GM23248 (cell line): ENCODE measurements around the gene HHIPL2. TPM values are rescaled to one million over a fixed set of nuclear protein-coding genes. Genes with fewer than 3 reads are reported as not detected.

Source experiments
- DNase-seq: peaks from one replicate; pipeline ENCODE4 v3.0.0-alpha.2; 2015
- H2AFZ ChIP-seq: fragments of 200-600 bp; sonication (generic); 2 replicates; pipeline ENCODE4 v1.6.1; 2016; ENCODE audit warnings: antibody characterized with exemption
- H3F3A ChIP-seq: fragments of 200-600 bp; sonication (generic); 2 replicates; pipeline ENCODE4 v1.6.1; 2016; ENCODE audit warnings: mild to moderate bottlenecking, antibody characterized with exemption, mixed run types; ENCODE audit not compliant: insufficient read depth
- H3K27ac ChIP-seq: fragments of 200-600 bp; sonication (generic); 2 replicates; pipeline ENCODE4 v1.5.1; 2016; ENCODE audit warnings: mild to moderate bottlenecking
- H3K27me3 ChIP-seq: fragments of 200-600 bp; sonication (generic); replicated peaks from 2 replicates; pipeline ENCODE4 v1.6.1; 2016; ENCODE audit warnings: mild to moderate bottlenecking; ENCODE audit not compliant: insufficient read depth
- H3K36me3 ChIP-seq: fragments of 200-600 bp; sonication (generic); 2 replicates; pipeline ENCODE4 v1.6.1; 2016; ENCODE audit warnings: low read depth, mild to moderate bottlenecking
- H3K4me1 ChIP-seq: fragments of 200-600 bp; sonication (generic); 2 replicates; pipeline ENCODE4 v1.6.1; 2016; ENCODE audit warnings: mild to moderate bottlenecking; ENCODE audit not compliant: insufficient read depth
- H3K4me2 ChIP-seq: fragments of 200-600 bp; sonication (generic); one replicate; pipeline ENCODE4 v1.6.1; 2016; ENCODE audit warnings: mild to moderate bottlenecking; ENCODE audit not compliant: unreplicated experiment
- H3K4me3 ChIP-seq: fragments of 200-600 bp; sonication (generic); 2 replicates; pipeline ENCODE4 v1.5.1; 2016; ENCODE audit warnings: mild to moderate bottlenecking
- H3K79me2 ChIP-seq: fragments of 200-600 bp; sonication (generic); 2 replicates; pipeline ENCODE4 v1.6.1; 2016; ENCODE audit warnings: mild to moderate bottlenecking; ENCODE audit not compliant: insufficient read depth
- H3K9ac ChIP-seq: fragments of 200-600 bp; sonication (generic); 2 replicates; pipeline ENCODE4 v1.6.1; 2016; ENCODE audit warnings: mild to moderate bottlenecking
- H3K9me2 ChIP-seq: fragments of 200-600 bp; sonication (generic); 2 replicates; pipeline ENCODE4 v1.6.1; 2016; ENCODE audit warnings: mixed run types, mild to moderate bottlenecking, moderate library complexity; ENCODE audit not compliant: insufficient read depth
- H3K9me3 ChIP-seq: fragments of 200-600 bp; sonication (generic); one replicate; pipeline ENCODE4 v1.6.1; 2017; ENCODE audit warnings: low read depth
- H4K20me1 ChIP-seq: fragments of 200-600 bp; sonication (generic); 2 replicates; pipeline ENCODE4 v1.6.0; 2016; ENCODE audit not compliant: insufficient read depth
- EZH2 ChIP-seq: fragments of 200-600 bp; sonication (generic); IDR thresholded peaks from 2 replicates; pipeline ENCODE4 v1.6.1; 2018; ENCODE audit warnings: antibody characterized with exemption, mild to moderate bottlenecking; ENCODE audit not compliant: insufficient read depth, poor library complexity, severe bottlenecking
- EZH2phosphoT487 ChIP-seq: fragments of 200-600 bp; sonication (generic); IDR thresholded peaks from 2 replicates; pipeline ENCODE4 v1.6.1; 2018; ENCODE audit warnings: antibody characterized with exemption, moderate library complexity, mild to moderate bottlenecking, low read depth; ENCODE audit not compliant: insufficient read depth
- WGBS, 2 experiments: methylation state at CpG; one replicate each; pipeline ENCODE4 v1.1.6; 2015 to 2017; ENCODE audit warnings: low lambda C conversion rate in 2 of 2, low coverage in 1 of 2; ENCODE audit errors: missing lambda C conversion rate in 2 of 2; 5-methylcytosine and 5-hydroxymethylcytosine counted together
- in situ Hi-C: fragments of 300-500 bp; cut with MboI; formaldehyde crosslinking; loops from 2 replicates; pipeline ENCODE4 v1.15.0; 2020
- polyA plus RNA-seq: library from polyadenylated mRNA; unstranded; fragments of >200 nt; fragmentation: Nextera tagmentation; extraction: Ambion mirVana; gene quantifications from 2 replicates; pipeline ENCODE4 v1.2.1, GENCODE V29; 2016
- total RNA-seq: library from RNA; depleted of rRNA; stranded (reverse); fragments of >200 nt; shearing (Covaris generic); gene quantifications from 2 replicates; pipeline ENCODE4 v1.2.3, GENCODE V29; 2014

The HHIPL2 gene
- total and polyA plus RNA-seq, 2 experiments from 2014 or later, result 1.3 TPM

DNA sequence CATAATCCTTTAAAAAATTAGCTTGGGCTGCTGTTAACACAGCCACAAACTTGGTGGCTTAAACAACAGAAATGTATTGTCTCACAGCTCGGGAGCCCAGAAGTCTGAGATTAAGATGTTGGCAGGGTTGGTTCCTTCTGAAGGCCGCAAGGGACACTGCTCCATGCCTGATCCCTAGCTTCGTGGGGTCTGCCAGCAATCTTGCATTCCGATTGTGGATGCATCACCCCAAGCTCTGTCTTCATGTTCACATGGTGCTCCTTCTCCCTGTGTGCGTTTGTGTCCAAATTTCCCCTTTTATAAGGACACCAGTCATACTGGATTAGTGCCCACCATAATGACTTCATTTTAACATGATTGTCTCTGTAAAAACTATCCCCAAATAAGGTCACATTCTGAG lies 5.0 kb upstream of the HHIPL2 start:
- peak overlapping the region; percentile 14 for H3K4me2 ChIP-seq
- no peaks in the 10 kb centered on the region for H4K20me1 ChIP-seq
- TF ChIP-seq EZH2phosphoT487 (no peak), EZH2 (no peak)
- H3K36me3 ChIP-seq, result no peaks in the 10 kb centered on the region
- DNase-seq, result peak; percentile 66
- peak overlapping the region; percentile 37 for H3K27ac ChIP-seq
- H3K9ac ChIP-seq, result 0 out of 2 replicates have a peak overlapping the region, but pooled peaks have one; percentile 26
- H3K4me1 ChIP-seq, result peaks cover 11% of the 10 kb centered on the region; the same call in 1 of the 2 replicates
- H2AFZ ChIP-seq, result peak overlapping the region; percentile 57
- in situ Hi-C loops, result no loop called here
- H3K27me3 ChIP-seq, result no peaks in the 10 kb centered on the region
- no peaks in the 10 kb centered on the region for H3K79me2 ChIP-seq
- 0 out of 2 replicates have a peak, but pooled peaks cover 3% of the 10 kb centered on the region for H3F3A ChIP-seq
- no peak overlapping the region for H3K4me3 ChIP-seq
- WGBS, 2 experiments, result 12 to 20% methylated on average over 5 of the region's 5 CpGs
- H3K9me3 ChIP-seq, result no peaks in the 10 kb centered on the region
- no peaks in the 10 kb centered on the region for H3K9me2 ChIP-seq

DNA sequence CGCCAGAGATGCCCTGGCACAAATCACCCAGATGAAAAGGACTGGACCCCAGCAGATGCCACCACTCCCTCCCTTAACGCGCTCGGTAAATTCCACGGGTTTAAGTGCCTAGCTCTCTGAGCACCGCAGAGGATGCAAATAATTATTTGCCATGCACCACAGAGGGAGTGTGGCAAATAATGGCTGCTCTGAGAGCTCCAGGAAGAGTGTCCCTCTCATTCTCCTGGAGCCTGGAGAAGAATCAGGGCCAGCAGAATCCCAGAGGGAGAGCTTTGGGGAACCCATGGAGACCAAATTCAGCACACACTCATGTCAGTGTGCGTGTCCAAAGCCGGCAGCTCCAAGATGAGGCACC lies 667 bp downstream of the HHIPL2 start:
- Histone ChIP-seq H3K9me2 (no peaks in the 10 kb centered on the region), H3K9ac (peak overlapping the region; percentile 64), H3K27ac (peak overlapping the region; percentile 86), H3K36me3 (no peaks in the 10 kb centered on the region), H2AFZ (peak overlapping the region; percentile 77), H3K79me2 (no peaks in the 10 kb centered on the region), H3F3A (peaks cover 17% of the 10 kb centered on the region), H3K4me2 (peak overlapping the region; percentile 77), H3K4me1 (peaks cover 24% of the 10 kb centered on the region), H3K9me3 (no peaks in the 10 kb centered on the region), H4K20me1 (no peaks in the 10 kb centered on the region), H3K4me3 (peak overlapping the region; percentile 57), H3K27me3 (no peaks in the 10 kb centered on the region)
- no peak for TF ChIP-seq EZH2
- TF ChIP-seq EZH2phosphoT487, result no peak
- 10 to 11% methylated on average over 8 of the region's 8 CpGs for WGBS, 2 experiments
- no peak for DNase-seq
- in situ Hi-C loops, result no loop called here

GRCh38 chr1:222546548-222547259 lies 1.2 kb downstream of the HHIPL2 start:
- H2AFZ ChIP-seq, result peak overlapping the region; percentile 77
- H3F3A ChIP-seq, result peaks cover 17% of the 10 kb centered on the region
- peak overlapping the region; percentile 57 for H3K4me3 ChIP-seq
- H3K36me3 ChIP-seq, result no peaks in the 10 kb centered on the region
- peaks cover 24% of the 10 kb centered on the region for H3K4me1 ChIP-seq
- 0 to 2% methylated on average over 7 of the region's 7 CpGs for WGBS, 2 experiments
- in situ Hi-C loops, result no loop called here
- H3K27ac ChIP-seq, result peak overlapping the region; percentile 86
- H3K9ac ChIP-seq, result peak overlapping the region; percentile 64
- H4K20me1 ChIP-seq, result no peaks in the 10 kb centered on the region
- TF ChIP-seq EZH2 (no peak), EZH2phosphoT487 (no peak)
- no peaks in the 10 kb centered on the region for H3K79me2 ChIP-seq
- H3K9me2 ChIP-seq, result no peaks in the 10 kb centered on the region
- DNase-seq, result peak; percentile 97
- peak overlapping the region; percentile 77 for H3K4me2 ChIP-seq
- H3K9me3 ChIP-seq, result no peaks in the 10 kb centered on the region
- H3K27me3 ChIP-seq, result no peaks in the 10 kb centered on the region

GRCh38 chr1:222546091-222546490 lies 1.8 kb downstream of the HHIPL2 start:
- peak overlapping the region; percentile 86 for H3K27ac ChIP-seq
- no peak for TF ChIP-seq EZH2phosphoT487
- no peak for TF ChIP-seq EZH2
- peaks cover 17% of the 10 kb centered on the region for H3F3A ChIP-seq
- no peaks in the 10 kb centered on the region for H3K9me2 ChIP-seq
- peak overlapping the region; percentile 77 for H3K4me2 ChIP-seq
- H3K4me1 ChIP-seq, result peaks cover 24% of the 10 kb centered on the region
- H3K27me3 ChIP-seq, result no peaks in the 10 kb centered on the region
- in situ Hi-C loops, result no loop called here
- 68 to 69% methylated on average over 7 of the region's 7 CpGs for WGBS, 2 experiments
- no peaks in the 10 kb centered on the region for H3K9me3 ChIP-seq
- no peaks in the 10 kb centered on the region for H3K36me3 ChIP-seq
- H3K9ac ChIP-seq, result peak overlapping the region; percentile 64
- peak overlapping the region; percentile 77; the same call in 1 of the 2 replicates for H2AFZ ChIP-seq
- no peaks in the 10 kb centered on the region for H3K79me2 ChIP-seq
- no peaks in the 10 kb centered on the region for H4K20me1 ChIP-seq
- no peak for DNase-seq
- H3K4me3 ChIP-seq, result peak overlapping the region; percentile 31; the same call in 1 of the 2 replicates
